ENCODE data around the gene MARK2. TPM values are rescaled to one million over a fixed set of nuclear protein-coding genes. Genes with fewer than 3 reads are reported as not detected.

Gene MARK2
- total RNA-seq, 1 donor from 2014 or later = 41.5 TPM

DNA sequence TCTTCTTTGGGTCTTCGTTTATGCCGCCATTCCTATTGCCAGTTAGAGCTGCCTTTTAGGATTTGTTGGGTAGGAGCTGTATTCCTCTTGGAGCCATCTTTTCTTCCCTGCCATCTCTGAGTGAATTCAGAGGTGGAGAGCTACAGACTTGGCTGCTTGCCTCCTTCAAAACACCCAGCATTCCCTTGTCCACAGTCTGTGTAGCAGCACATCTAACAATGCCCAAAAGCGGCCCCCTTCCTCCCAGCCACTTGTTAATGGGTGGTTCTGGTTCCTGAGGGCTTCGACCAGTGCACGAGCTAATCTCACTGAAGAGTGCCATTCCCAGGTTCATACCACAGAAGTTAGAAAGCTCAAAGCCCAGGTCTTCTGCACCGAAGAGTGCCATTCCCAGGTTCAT, 37.7 kb downstream of the MARK2 start:
- ChIA-PET CTCF (interaction anchor here (1.2 kb wide), 1 partner anchor 69 kb away, joined by 4 read pairs; no protein-coding TSS in a partner anchor), POLR2A (interaction anchor here (0.6 kb wide), 2 partner anchors 23 to 1538 kb away, joined by 3 to 5 read pairs; no protein-coding TSS in a partner anchor)
- intact Hi-C loops (cut with micrococcal nuclease) = no loop called here
- H3K27ac Mint-ChIP-seq = no peak overlapping the region
- no peak for ATAC-seq (ENCODE audit: low read depth)
- no peaks in the 10 kb centered on the region for H3K27me3 Mint-ChIP-seq
- TF ChIP-seq, protein P1, sequence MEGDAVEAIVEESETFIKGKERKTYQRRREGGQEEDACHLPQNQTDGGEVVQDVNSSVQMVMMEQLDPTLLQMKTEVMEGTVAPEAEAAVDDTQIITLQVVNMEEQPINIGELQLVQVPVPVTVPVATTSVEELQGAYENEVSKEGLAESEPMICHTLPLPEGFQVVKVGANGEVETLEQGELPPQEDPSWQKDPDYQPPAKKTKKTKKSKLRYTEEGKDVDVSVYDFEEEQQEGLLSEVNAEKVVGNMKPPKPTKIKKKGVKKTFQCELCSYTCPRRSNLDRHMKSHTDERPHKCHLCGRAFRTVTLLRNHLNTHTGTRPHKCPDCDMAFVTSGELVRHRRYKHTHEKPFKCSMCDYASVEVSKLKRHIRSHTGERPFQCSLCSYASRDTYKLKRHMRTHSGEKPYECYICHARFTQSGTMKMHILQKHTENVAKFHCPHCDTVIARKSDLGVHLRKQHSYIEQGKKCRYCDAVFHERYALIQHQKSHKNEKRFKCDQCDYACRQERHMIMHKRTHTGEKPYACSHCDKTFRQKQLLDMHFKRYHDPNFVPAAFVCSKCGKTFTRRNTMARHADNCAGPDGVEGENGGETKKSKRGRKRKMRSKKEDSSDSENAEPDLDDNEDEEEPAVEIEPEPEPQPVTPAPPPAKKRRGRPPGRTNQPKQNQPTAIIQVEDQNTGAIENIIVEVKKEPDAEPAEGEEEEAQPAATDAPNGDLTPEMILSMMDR (IDR thresholded peaks at IDR 0.05) = no peak
- no peak for DNase-seq
- H3K4me1 Mint-ChIP-seq = peaks cover 53% of the 10 kb centered on the region
- no peak overlapping the region for H3K4me3 Mint-ChIP-seq
- H3K9me3 Mint-ChIP-seq = no peaks in the 10 kb centered on the region
- H3K36me3 Mint-ChIP-seq (ENCODE audit: low read depth) = peaks cover 32% of the 10 kb centered on the region

DNA sequence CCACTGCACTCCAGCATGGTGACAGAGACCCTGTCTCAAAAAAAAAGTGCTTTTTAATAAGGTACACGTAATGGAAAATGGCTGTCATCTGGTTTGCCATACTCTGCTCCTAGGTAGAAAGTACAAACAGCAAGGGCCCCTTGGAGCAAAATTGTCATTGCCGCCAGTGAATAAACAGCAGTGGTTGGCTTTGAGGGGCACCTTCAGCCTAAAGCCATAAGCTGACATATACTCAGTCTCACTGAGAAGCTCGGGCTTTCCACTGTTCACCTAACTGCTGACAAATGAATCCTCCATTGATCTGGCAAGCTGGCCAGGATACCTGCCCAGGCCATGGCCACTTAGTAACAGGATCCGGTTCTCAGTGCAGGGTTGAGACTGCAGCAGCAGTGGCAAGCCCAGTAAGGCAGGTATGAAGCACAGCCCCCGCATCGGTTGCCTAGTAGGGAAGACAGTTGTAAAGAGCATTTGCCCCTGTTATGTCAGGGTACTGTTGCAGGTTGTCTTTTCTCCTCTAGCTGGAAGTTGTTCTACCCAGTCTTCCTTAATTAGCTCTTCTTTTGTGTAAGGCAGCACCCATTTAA, 38.8 kb downstream of the MARK2 start:
- Mint-ChIP-seq H3K4me1 (peaks cover 53% of the 10 kb centered on the region), H3K9me3 (no peaks in the 10 kb centered on the region), H3K27ac (no peak overlapping the region), H3K4me3 (no peak overlapping the region), H3K27me3 (no peaks in the 10 kb centered on the region), H3K36me3 (ENCODE audit: low read depth) (peaks cover 32% of the 10 kb centered on the region)
- ChIA-PET POLR2A (no interaction called here), CTCF (no interaction called here)
- TF ChIP-seq, protein P1 (IDR thresholded peaks at IDR 0.05) = no peak
- ATAC-seq (ENCODE audit: low read depth) = no peak
- intact Hi-C loops (cut with micrococcal nuclease) = no loop called here
- no peak for DNase-seq

DNA sequence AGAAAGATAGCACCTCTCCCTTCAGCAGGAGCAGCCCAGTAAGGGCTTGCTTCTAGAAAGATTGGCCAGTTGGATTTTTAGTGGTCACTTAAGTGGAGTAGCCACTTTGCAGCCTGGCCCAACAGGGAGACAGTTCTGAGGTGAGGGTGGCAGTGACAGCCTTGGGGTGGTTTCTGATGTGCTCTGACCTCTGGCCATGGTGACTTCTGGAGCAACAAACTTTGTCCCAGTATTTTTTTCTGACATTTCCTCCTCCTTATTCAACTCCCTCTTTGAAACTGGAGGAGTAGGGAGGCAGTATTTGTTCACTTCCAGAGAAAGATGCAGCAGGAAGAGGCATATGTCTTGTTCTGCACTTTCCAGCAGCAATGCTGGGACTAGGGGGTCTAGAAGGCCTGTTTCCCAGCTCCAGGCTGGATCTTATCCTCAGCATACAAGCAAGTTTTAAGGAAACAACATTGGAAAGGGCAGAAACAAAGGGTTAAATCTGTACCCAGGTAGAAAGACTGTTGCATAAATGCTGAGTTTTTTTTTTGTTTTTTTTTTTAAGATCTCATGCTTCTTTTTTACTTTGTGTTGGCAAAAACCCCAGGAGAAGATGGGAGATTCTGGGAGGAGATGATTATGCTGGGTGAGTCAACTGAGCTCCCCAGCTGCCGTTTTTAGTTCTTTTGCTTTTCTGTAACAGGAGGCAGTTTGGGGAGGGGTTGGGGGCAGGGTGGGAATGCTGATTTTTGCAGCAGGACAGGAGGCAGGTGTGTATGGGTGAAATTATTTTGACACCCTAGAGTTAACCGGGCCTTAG, 40.9 kb downstream of the MARK2 start:
- ChIA-PET POLR2A (interaction anchor here (0.6 kb wide), 1 partner anchor 1760 kb away, joined by 4 read pairs; no protein-coding TSS in a partner anchor), CTCF (no interaction called here)
- H3K27me3 Mint-ChIP-seq = no peaks in the 10 kb centered on the region
- H3K9me3 Mint-ChIP-seq = no peaks in the 10 kb centered on the region
- DNase-seq (no peak), ATAC-seq (ENCODE audit: low read depth) (no peak)
- TF ChIP-seq, protein P1 (IDR thresholded peaks at IDR 0.05) = no peak
- H3K4me3 Mint-ChIP-seq = no peak overlapping the region
- peaks cover 57% of the 10 kb centered on the region for H3K4me1 Mint-ChIP-seq
- peaks cover 20% of the 10 kb centered on the region for H3K36me3 Mint-ChIP-seq (ENCODE audit: low read depth)
- intact Hi-C loops (cut with micrococcal nuclease) = no loop called here
- no peak overlapping the region for H3K27ac Mint-ChIP-seq

DNA sequence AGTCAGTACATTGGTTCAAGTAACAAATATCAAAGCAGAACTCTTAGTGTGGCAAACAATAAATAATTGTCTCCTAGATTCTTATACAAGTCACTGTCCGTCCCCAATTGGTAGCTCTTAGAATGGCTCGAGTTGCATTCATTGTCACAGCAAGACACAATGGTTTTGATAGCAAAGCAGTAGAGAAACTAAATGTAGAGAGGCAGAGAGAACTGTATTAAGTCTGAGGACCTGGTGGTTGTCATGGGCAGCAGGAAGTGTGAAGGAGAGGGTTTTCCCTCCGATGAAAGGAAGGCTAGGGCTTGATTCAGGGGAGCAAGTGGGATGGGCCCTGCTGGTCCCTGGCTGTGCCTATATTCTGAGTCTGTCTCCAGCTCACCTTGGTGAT, 41.5 kb downstream of the MARK2 start:
- ATAC-seq (ENCODE audit: low read depth) = no peak
- peaks cover 20% of the 10 kb centered on the region for H3K36me3 Mint-ChIP-seq (ENCODE audit: low read depth)
- H3K27ac Mint-ChIP-seq = no peak overlapping the region
- no peaks in the 10 kb centered on the region for H3K27me3 Mint-ChIP-seq
- POLR2A ChIA-PET = no interaction called here
- DNase-seq = no peak
- TF ChIP-seq, protein P1 (IDR thresholded peaks at IDR 0.05) = no peak
- no peaks in the 10 kb centered on the region for H3K9me3 Mint-ChIP-seq
- intact Hi-C loops (cut with micrococcal nuclease) = no loop called here
- CTCF ChIA-PET = no interaction called here
- H3K4me1 Mint-ChIP-seq = peaks cover 58% of the 10 kb centered on the region
- no peak overlapping the region for H3K4me3 Mint-ChIP-seq

DNA sequence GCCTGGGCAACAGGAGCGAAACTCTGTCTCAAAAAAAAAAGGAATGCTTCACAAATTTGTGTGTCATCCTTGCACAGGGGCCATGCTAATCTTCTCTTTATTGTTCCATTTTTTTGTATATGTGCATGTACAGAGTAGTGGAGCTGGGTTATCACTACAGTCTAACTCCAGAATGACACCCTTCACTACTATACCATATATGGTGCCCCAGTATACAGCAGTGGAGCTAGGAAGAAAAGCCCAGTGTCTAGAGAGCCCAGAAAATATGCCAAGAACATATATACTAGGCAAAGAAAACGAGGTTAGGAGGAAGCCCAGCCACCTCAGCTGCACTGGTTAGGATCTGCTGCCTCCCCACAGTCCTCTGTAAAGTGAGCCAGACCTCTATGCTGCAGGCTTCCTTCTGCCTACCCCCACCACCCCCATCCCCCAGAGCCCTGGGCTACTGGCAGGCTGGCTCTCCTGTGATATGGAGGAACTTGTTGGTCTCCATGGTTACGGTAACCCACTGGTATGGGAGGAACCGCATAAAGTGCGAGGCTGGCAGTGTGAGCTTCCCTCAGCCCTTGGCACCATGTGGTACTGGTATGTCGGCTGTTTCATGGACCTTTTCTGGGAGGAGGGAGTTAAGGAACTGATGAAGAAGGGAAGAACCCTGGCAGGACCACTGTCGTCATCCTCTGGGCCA, 43.8 kb downstream of the MARK2 start:
- H3K27ac Mint-ChIP-seq = peak overlapping the region; percentile 67
- no peaks in the 10 kb centered on the region for H3K27me3 Mint-ChIP-seq
- ChIA-PET CTCF (interaction anchor here (0.7 to 1.4 kb wide), 3 partner anchors 24 to 46 kb away, joined by 3 to 4 read pairs (median 3); no protein-coding TSS in a partner anchor), POLR2A (interaction anchor here (0.5 to 0.7 kb wide), 2 partner anchors 38 to 107 kb away, joined by 3 read pairs; no protein-coding TSS in a partner anchor)
- peaks cover 66% of the 10 kb centered on the region for H3K4me1 Mint-ChIP-seq
- intact Hi-C loops (cut with micrococcal nuclease) = no loop called here
- H3K4me3 Mint-ChIP-seq = no peak overlapping the region
- DNase-seq (no peak), ATAC-seq (ENCODE audit: low read depth) (peak; percentile 77)
- H3K36me3 Mint-ChIP-seq (ENCODE audit: low read depth) = peaks cover 16% of the 10 kb centered on the region
- H3K9me3 Mint-ChIP-seq = no peaks in the 10 kb centered on the region
- TF ChIP-seq, protein P1 (IDR thresholded peaks at IDR 0.05) = no peak

Measured in activated B cell treated with CpG ODN at 0.5 μM for 24 hours (primary cell).